ENCODE data around the gene LAMC1.

DNA sequence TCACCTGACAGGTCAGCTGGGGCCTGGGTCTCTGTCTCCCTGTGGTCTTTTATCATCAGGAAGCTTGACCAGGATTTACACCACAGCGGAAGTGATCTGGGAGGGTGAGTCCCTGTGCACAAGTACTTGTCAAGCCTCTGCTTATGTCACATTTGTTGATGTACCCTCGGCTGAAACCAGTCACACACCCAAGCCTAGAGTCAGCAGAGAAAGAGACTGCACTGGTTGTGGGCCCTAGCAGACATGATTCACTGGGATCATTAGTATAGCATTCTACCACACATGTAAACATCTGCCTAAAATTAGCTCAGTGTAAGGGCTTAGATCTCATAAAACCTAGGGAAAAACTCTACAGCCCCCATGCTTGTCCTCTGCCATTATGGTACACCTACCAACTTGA lies 83.5 kb downstream of the LAMC1 start:
- TF ChIP-seq JUNB (IDR thresholded peaks at IDR 0.05) (no peak), NRF1 (conservative IDR thresholded peaks at IDR 0.05; ENCODE audit: low read depth, low read length) (no peak), ELK1 (IDR thresholded peaks at IDR 0.05; ENCODE audit: low read depth, low read length) (no peak), ZNF217 (IDR thresholded peaks at IDR 0.05) (no peak), WRNIP1 (IDR thresholded peaks at IDR 0.05; ENCODE audit: borderline replicate concordance, low read depth, low read length) (no peak), ZBTB40 (IDR thresholded peaks at IDR 0.05; ENCODE audit: borderline replicate concordance) (no peak), USF1 (IDR thresholded peaks at IDR 0.05; ENCODE audit: borderline replicate concordance, extremely low read length, insufficient read depth, low read depth, low read length) (no peak), POLR2AphosphoS5 (IDR thresholded peaks at IDR 0.05; ENCODE audit: low read length) (no peak), SMAD1 (IDR thresholded peaks at IDR 0.05; ENCODE audit: low read depth, partially characterized antibody) (no peak), EP300 (IDR thresholded peaks at IDR 0.05; ENCODE audit: borderline replicate concordance in 1 of 2, control insufficient read depth in 1 of 2, low read depth in 2 of 2, low read length in 2 of 2) (no peak), EZH2 (IDR thresholded peaks at IDR 0.05; ENCODE audit: borderline replicate concordance, control insufficient read depth, low read depth, low read length) (no peak)
- TF ChIP-seq, protein P1, sequence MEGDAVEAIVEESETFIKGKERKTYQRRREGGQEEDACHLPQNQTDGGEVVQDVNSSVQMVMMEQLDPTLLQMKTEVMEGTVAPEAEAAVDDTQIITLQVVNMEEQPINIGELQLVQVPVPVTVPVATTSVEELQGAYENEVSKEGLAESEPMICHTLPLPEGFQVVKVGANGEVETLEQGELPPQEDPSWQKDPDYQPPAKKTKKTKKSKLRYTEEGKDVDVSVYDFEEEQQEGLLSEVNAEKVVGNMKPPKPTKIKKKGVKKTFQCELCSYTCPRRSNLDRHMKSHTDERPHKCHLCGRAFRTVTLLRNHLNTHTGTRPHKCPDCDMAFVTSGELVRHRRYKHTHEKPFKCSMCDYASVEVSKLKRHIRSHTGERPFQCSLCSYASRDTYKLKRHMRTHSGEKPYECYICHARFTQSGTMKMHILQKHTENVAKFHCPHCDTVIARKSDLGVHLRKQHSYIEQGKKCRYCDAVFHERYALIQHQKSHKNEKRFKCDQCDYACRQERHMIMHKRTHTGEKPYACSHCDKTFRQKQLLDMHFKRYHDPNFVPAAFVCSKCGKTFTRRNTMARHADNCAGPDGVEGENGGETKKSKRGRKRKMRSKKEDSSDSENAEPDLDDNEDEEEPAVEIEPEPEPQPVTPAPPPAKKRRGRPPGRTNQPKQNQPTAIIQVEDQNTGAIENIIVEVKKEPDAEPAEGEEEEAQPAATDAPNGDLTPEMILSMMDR (IDR thresholded peaks at IDR 0.05 in 2 of 3, conservative IDR thresholded peaks at IDR 0.05 in 1 of 3; ENCODE audit: control insufficient read depth in 2 of 3, extremely low read depth in 1 of 3, insufficient read depth in 1 of 3, low read depth in 3 of 3, low read length in 3 of 3) = no peak
